HTR-8/SVneo (cell line): ENCODE results near the gene ZNF365.
"Not testable (repeated sequence)": the region's sequence is repeated elsewhere in the genome, so short reads cannot be mapped to it uniquely, and the experiment has no call there.

Experiments
- DNase-seq: peaks from one replicate; pipeline ENCODE4 v3.0.0; 2011; ENCODE audit warnings: low spot score, mixed read lengths; ENCODE audit not compliant: insufficient read length
- FAIRE-seq: peaks from 2 replicates; lab custom pipeline; 2011; peaks lifted over from hg19 to GRCh38; lab: Jason Lieb, UNC

Gene ZNF365

DNA sequence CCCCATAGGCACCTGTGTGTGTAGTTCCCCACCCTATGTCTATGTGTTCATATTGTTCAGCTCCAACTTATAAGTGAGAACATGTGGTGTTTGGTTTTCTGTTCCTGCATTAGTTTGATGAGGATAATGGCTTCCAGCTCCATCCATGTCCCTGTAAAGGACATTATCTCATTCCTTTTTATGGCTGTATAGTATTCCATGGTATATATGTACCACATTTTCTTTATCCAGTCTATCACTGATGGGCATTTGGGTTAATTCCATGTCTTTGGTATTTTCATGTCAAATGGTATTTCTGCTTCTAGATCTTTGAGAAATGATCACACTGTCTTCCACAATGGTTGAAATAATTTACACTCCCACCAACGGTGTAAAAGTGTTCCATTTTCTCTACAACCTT lies 36.4 kb downstream of the ZNF365 start:
- not testable (repeated sequence) for DNase-seq, FAIRE-seq

DNA sequence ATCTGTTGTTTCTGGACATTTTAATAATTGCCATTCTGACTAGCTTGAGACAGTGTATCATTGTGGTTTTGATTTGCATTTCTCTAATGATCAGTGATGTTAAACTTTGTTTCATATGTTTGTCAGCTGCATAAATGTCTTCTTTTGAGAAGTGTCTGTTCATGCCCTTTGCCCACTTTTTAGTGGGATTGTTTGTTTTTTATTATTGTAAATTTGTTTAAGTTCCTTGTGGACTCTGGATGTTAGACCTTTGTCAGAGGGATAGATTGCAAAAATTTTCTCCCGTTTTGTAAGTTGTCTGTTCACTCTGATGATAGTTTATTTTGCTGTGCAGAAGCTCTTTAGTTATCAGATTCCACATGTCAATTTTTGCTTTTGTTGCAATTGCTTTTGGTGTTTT lies 36.8 kb downstream of the ZNF365 start:
- not testable (repeated sequence) for FAIRE-seq, DNase-seq

DNA sequence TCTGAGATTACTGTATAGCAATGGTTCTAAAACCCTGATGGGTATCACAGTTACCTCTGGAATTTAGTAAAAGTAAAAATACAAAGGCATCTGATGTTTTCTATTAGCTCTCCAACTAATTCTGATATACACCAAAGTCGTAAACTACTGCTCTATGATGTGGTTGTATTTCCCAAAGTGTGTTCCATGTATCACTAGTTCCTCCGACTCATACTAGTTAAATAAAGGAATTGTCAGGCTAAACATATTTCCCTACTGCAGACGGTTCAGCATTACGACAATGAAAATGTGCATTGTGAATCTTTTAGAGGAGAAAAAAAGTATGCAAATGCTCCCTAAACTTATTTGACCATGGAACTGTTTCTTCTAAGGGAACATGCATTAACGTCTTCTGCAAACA lies 38.9 kb downstream of the ZNF365 start:
- DNase-seq, result no peak
- FAIRE-seq, result no peak

DNA sequence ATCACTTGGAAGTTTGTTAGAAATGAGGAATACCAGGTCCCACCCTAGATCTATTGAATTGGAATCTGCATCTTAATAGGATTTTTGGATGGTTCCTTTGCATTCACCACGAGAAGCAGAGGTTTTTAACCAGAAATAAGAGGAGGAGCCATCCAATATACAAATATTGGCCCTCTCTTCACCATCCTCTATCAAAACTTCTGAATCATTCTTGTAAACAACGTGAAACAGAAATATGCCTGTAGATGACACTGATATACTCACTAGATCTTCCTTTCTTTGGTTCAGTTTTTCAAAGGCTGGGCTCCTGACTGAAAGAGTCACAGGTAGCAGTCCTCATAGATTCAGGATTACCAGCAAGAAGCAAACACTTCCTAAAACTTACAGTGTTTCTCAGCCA lies 39.5 kb downstream of the ZNF365 start:
- DNase-seq (no peak), FAIRE-seq (no peak)

DNA sequence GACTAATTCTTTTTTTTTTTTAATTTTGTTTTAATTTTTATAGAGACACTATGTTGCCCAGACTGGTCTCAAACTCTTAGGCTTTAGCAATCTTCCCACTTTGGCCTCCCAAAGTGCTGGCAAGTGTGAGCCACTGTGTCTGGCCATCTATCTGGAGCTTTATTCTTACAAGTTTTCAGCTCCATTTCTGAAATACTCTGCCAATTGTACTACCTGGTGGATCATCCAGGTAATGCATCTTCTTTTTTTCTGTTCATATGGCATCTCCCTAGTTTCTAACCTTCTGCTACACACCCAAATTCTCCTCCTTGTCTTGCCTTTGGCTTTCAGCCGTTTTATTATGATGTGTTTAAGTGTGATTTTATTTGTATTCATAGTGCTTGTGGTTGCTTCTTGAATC lies 40.2 kb downstream of the ZNF365 start:
- DNase-seq, result no peak
- FAIRE-seq, result no peak

DNA sequence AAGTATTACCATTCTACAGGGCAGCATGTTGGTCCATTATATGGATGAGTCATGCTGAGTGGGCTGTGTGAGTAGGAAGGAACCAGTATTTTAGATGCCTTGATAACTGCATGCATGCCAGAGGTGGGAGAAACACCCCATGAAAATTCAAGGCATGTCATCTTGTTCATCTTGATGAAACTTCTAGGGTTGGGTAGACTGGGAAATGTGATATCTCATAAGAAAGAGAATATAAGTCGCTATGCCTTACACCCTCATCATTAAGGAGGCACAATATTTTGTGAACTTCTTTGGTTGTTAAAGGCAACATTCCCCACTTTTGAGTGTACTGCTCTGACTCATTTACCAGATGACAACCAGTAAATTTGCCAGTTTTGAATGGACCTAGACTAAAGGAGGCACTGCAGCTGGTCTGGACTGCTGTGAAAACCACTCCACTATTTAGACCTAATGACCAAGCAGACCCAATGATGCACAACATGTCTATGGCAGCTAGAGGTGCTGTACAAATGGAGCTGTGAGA lies 48.0 kb downstream of the ZNF365 start:
- peak; percentile 55 for FAIRE-seq

DNA sequence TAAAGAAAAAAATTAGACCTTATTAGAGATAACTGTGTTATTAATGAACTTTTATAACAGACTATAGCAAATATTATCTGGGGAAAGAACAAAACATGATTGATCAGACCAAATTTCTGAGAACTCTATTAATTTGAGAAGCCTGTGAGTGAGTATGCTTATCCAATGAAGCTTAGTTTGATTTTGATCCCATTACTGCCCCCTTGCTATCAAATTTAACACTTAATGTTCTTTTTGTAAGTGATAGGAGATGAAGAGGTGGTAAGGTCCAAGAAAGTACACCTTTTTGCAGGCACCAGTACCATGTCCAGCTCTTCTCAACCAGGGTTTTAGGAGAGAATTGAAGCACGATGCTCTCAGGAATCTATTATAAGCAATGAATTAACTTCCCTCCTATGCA lies 49.9 kb downstream of the ZNF365 start:
- FAIRE-seq, result no peak
- DNase-seq, result no peak

More for the DNA sequence above, 48.0 kb downstream of the ZNF365 start:
- peak; percentile 13 for DNase-seq

DNA sequence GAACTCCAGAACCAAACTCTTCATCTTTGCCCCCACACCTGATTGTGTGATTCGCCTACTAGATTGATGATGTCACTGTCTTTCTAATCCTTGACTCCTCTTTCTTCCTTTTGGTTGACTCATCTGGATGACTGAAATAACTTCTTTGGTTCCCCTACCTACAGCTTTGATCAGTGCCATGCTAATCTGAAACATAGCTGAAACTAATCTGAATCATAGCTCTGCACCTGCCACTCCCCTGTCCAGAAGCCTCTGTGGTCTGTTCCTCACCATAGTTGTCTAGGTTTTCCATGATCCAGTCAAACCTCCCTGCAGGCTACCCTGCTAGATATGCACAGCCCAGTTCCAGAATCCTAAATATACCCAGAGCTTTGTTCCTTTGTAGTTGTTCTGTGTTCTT lies 51.9 kb downstream of the ZNF365 start:
- DNase-seq (no peak), FAIRE-seq (no peak)

DNA sequence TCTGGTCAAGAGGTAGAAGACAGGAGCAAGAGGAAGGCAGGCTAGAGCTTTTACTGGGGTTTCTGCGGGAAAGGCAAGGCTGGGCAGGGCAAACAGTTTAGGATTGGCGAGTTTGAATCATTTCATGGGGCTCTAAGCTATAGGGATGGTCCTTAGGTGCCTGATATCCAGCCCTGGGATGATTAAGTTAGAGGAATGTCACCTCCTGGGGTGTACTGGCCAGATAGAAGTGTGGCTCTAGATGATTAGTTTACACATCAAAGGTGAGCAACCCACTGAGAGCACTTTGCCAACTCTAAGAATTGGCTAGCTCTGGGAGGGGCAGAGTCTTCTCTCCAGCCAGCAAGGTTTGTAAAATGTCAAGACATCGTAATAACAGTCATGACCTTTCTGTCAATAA lies 52.4 kb downstream of the ZNF365 start:
- DNase-seq, result no peak
- no peak for FAIRE-seq

DNA sequence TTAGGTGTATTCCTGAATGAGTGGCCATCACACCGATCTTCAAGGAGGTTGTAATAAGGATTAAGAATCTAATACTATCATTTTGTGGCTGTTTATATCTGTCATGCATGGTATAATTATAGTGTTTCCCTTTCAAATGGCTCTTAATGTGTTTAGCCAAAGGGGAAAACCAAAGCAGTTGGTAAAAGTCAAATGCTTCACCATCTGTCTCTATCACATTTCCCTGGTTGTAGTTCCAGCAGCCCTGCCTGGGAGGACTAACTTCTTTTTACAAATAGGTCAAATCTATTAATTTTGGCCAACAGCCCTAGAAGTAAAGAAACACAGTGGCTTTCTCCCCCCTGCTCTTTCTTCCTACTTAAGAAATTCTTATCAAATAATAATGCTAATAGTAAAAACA lies 56.7 kb downstream of the ZNF365 start:
- no peak for FAIRE-seq
- DNase-seq, result no peak

DNA sequence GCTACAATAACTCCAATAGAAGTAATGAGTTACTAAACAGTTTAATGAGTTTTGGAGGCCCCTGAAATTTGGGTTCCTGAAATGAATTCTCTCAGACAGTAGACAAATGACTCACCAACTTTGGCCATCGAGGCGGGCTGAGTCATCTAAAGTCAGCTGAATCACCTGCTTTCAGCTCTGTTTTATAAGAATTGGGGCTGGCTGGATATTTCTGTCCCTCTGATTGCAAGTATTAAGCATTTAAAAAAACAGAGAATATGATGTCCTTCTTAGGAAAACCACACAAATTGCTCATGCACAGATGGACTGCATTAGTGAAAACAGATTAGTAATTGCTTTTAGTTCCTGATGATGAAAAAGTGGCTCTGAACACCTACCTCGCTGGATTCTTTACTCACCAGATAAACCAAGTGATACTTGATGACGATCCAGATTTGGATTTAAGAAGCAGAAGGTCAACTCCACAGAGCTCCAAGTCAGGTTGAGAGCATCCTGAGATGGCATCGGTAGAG lies 59.1 kb downstream of the ZNF365 start:
- DNase-seq (peak; percentile 63), FAIRE-seq (no peak)

DNA sequence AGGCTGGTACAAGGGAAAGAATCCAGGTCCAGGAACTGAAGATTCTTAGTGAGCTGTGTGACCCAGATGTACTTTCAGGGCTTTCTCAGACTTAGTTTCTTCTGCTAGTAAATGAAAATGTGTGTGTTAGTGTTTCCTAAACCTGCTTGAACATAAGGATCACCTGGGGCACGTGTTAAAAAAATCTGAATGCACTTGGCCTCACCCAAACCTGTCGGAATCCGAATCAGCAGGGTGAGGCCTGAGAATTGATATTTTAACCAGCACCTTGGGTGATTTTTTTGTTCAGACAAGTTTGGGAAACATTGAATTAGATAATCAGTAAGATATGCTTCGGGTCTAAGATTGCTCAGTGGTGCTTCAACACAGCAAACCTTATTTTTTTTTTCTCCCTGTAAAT lies 59.7 kb downstream of the ZNF365 start:
- DNase-seq (no peak), FAIRE-seq (no peak)

DNA sequence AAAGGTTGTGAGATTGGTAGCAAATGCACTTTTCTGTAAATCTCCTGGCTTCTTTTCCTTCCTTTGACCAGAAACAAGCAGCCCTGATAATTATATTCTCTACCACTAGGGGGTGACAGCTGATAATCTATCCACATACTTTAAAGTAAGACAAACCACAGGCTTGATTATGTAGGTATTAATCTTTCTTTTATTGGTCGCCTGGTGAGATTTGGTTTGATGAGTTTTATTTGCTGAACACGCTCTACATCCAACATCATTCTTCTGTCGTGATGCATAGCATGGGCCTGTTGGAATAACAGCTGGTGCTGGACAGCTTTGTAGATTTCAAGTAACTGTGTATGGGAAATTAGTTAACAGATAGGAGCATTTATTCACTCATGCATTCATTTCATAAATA lies 63.5 kb downstream of the ZNF365 start:
- peak; percentile 89 for FAIRE-seq
- DNase-seq, result peak; percentile 25

DNA sequence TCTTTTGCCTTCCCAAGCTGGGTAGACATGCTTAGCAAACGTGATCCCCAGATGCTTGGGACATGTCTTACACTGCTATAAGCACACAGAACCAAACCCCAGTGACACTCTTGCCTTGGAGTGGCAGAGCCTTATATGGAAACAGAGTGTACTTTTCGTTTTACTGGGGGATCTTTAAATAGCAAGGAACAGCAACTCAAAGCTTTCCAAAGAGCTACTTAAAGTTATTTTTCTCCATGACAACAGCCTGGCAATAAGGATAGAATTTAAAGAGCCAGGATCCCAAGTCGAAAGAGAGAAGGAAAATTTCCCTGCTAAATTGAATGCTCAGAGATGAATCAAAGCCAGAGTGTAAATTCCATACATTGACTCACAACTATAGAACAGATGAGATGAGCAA lies 67.8 kb downstream of the ZNF365 start:
- no peak for FAIRE-seq
- no peak for DNase-seq

DNA sequence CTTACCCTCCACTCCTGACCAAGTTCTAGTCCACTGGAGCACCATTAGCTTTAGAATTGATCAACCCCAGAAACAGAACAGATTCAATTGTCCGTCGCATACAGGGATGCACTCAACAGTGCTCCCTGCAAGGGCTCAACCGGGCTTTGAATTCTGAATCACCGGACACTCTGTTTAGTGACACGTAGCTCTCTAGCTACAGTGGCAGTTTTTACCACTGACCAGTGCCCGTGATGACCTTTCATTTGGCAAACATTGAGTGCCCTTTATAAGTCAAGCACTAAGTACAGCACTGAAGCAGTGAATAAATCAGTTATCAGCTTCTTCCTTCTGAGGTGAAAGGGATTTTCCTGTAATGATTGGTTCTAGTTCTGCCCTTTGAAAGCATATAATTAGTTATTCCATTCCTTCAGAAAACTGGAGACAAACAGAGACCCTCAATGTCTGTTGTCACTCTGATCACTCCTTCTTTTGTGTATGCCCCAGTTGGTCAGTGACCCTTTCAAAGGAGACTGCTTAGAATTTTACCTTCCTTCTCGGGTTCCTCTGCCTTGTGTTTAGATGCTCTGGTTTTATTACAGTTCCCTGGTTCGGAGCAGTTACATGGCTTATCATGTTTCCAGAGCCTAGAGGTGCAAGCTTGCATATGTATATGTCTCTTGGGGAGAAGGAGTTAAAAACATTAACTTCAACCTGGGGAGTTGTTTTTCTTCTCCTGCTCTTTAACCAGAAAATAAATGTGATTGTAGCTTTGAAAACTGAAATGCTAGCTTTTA lies 68.9 kb downstream of the ZNF365 start:
- no peak for DNase-seq
- FAIRE-seq, result no peak

DNA sequence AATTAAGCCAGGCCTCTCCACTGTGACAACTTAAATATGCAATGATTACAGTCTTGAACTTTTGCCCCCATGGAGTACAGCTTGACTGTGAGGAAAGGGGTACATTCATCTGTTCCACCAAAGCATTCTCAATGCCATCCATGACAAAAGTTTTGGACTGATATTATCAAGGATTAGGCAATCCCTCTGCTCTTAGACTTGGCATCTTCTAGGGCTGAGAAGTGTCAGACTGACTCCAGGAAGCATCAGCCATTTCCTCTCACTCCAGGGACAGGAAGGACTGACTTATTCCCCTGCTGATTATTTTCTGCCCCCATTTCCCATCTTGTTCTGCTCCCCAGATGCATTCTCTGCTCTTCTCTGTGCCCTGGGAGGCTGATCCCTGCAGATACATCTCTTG lies 69.7 kb downstream of the ZNF365 start:
- FAIRE-seq (no peak), DNase-seq (no peak)

DNA sequence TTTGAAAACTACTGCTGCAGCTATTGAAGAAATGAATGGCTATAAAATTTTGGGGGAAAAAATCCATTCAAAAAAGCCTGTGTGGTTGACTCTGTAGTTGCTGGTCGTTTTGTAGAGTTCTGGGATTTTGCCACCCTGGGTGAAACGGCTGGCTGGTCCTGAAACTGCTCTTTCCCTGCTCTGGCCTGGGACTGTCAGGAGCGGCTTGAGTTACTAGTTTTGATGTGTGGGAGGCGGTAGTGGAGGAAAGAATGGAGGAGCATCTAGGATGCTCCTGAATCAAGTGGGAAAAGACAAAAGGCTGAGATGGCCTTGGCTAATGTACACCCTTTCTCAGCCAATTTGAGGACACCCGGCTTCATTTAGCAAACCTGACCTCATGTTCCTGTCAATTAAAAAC lies 72.5 kb downstream of the ZNF365 start:
- no peak for FAIRE-seq

DNA sequence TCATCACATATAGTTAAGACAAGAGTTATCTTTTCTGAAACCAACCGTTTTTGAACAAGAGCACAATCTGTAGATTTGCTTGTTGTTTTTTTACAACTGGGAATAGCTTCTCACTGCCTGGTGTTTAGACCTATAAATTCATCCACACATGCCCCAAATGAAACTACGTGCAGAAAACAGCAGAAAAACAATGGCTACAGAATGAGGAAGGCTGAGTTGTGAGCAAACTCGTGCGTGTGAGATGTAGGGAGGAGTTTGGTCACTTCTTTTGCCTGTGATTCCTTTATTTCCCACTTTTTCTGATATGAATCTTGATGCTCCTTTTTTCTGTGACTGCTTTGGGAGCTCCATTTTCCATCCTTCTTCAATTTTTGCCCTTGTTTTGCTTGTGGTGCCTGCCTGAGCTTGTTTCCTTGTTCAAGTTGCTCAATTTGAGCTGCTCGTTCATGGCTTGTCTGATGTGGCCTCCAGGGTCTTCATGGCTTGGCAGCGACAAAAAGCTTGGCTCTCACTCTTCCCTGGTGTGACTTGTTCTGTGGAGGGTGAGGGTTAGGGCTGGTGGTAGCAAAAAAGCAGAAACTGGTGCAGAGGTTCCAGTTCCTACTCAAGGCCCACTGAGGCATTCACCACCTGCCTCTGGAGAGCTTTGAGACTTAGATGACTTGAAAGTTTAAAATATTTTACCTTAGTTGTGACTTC lies 76.9 kb downstream of the ZNF365 start:
- FAIRE-seq, result no peak
- no peak for DNase-seq

More for the DNA sequence above, 72.5 kb downstream of the ZNF365 start:
- DNase-seq, result no peak

DNA sequence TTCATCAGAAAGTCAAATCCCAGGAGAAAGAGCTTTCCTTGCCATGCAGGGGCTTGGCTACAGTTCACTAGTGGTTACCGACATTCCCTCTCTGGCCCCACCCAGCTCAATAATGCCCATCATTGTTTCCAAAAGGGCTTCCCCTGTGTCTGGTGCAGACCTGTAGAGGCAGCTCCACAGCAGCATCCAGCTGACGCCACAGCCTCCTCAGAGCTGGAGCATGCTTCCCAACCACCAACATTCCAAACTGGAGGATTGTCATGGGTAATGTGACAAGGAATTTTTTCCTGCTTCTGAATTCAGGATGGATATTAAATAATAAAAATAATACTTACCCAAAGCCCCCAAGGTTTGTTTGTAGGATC lies 77.4 kb downstream of the ZNF365 start:
- DNase-seq, result no peak
- FAIRE-seq, result no peak
